Measurements from ENCODE around the gene DNAJC4.

DNAJC4 gene

GRCh38 chr11:64253481-64253880 lies 23.1 kb downstream of the DNAJC4 start:
- no peaks in the 10 kb centered on the region for H3K27me3 ChIP-seq (ENCODE audit: insufficient read depth, low read length)
- no peaks in the 10 kb centered on the region for H3K9me3 ChIP-seq (ENCODE audit: insufficient read depth, low read depth, low read length)
- 90% methylated on average over 5 of the region's 5 CpGs for WGBS
- H3K36me3 ChIP-seq (ENCODE audit: insufficient read depth, low read length), result peaks cover 35% of the 10 kb centered on the region
- H3K27ac ChIP-seq (ENCODE audit: low read depth, low read length), result peak overlapping the region; percentile 66; the same call in 1 of the 2 replicates
- H3K4me1 ChIP-seq (ENCODE audit: insufficient read depth, low read length), result peaks cover 25% of the 10 kb centered on the region
- no peak overlapping the region for H3K9ac ChIP-seq (ENCODE audit: low read depth, low read length)
- 0 out of 2 replicates have a peak overlapping the region, but pooled peaks have one; percentile 89 for H3K4me3 ChIP-seq (ENCODE audit: low read length)

GRCh38 chr11:64254326-64254725 lies 24.0 kb downstream of the DNAJC4 start:
- peaks cover 17% of the 10 kb centered on the region for H3K4me1 ChIP-seq (ENCODE audit: insufficient read depth, low read length)
- no peaks in the 10 kb centered on the region for H3K27me3 ChIP-seq (ENCODE audit: insufficient read depth, low read length)
- no peak overlapping the region; the same call in 1 of the 2 replicates for H3K9ac ChIP-seq (ENCODE audit: low read depth, low read length)
- 94% methylated on average over 7 of the region's 7 CpGs for WGBS
- H3K9me3 ChIP-seq (ENCODE audit: insufficient read depth, low read depth, low read length), result no peaks in the 10 kb centered on the region
- H3K4me3 ChIP-seq (ENCODE audit: low read length), result no peak overlapping the region
- peaks cover 44% of the 10 kb centered on the region for H3K36me3 ChIP-seq (ENCODE audit: insufficient read depth, low read length)
- H3K27ac ChIP-seq (ENCODE audit: low read depth, low read length), result no peak overlapping the region

GRCh38 chr11:64255135-64256128 lies 25.1 kb downstream of the DNAJC4 start:
- Histone ChIP-seq H3K36me3 (ENCODE audit: insufficient read depth, low read length) (peaks cover 55% of the 10 kb centered on the region), H3K27me3 (ENCODE audit: insufficient read depth, low read length) (no peaks in the 10 kb centered on the region), H3K9me3 (ENCODE audit: insufficient read depth, low read depth, low read length) (no peaks in the 10 kb centered on the region), H3K4me3 (ENCODE audit: low read length) (no peak overlapping the region), H3K27ac (ENCODE audit: low read depth, low read length) (no peak overlapping the region), H3K9ac (ENCODE audit: low read depth, low read length) (no peak overlapping the region), H3K4me1 (ENCODE audit: insufficient read depth, low read length) (peaks cover 9% of the 10 kb centered on the region; the same call in 1 of the 2 replicates)
- 95% methylated on average over 35 of the region's 35 CpGs for WGBS

- no peak overlapping the region for H3K4me3 ChIP-seq (ENCODE audit: low read length)
- H3K4me1 ChIP-seq (ENCODE audit: insufficient read depth, low read length), result 0 out of 2 replicates have a peak, but pooled peaks cover 3% of the 10 kb centered on the region
- H3K9ac ChIP-seq (ENCODE audit: low read depth, low read length), result no peak overlapping the region
- H3K27me3 ChIP-seq (ENCODE audit: insufficient read depth, low read length), result no peaks in the 10 kb centered on the region
- WGBS, result 95% methylated on average over 15 of the region's 15 CpGs
- H3K9me3 ChIP-seq (ENCODE audit: insufficient read depth, low read depth, low read length), result no peaks in the 10 kb centered on the region
- H3K27ac ChIP-seq (ENCODE audit: low read depth, low read length), result no peak overlapping the region
- H3K36me3 ChIP-seq (ENCODE audit: insufficient read depth, low read length), result peaks cover 60% of the 10 kb centered on the region
Observed at GRCh38 chr11:64256300-64256699, 26.0 kb downstream of the DNAJC4 start.

- Histone ChIP-seq H3K36me3 (ENCODE audit: insufficient read depth, low read length) (peaks cover 80% of the 10 kb centered on the region), H3K9me3 (ENCODE audit: insufficient read depth, low read depth, low read length) (no peaks in the 10 kb centered on the region), H3K27me3 (ENCODE audit: insufficient read depth, low read length) (no peaks in the 10 kb centered on the region), H3K4me3 (ENCODE audit: low read length) (no peak overlapping the region), H3K27ac (ENCODE audit: low read depth, low read length) (no peak overlapping the region), H3K9ac (ENCODE audit: low read depth, low read length) (no peak overlapping the region), H3K4me1 (ENCODE audit: insufficient read depth, low read length) (peaks cover 2% of the 10 kb centered on the region; the same call in 1 of the 2 replicates)
- WGBS, result 94% methylated on average over 24 of the region's 24 CpGs
Observed at GRCh38 chr11:64258356-64258755, 28.0 kb downstream of the DNAJC4 start.

- Histone ChIP-seq H3K9me3 (ENCODE audit: insufficient read depth, low read depth, low read length) (no peaks in the 10 kb centered on the region), H3K4me3 (ENCODE audit: low read length) (no peak overlapping the region), H3K27me3 (ENCODE audit: insufficient read depth, low read length) (no peaks in the 10 kb centered on the region), H3K4me1 (ENCODE audit: insufficient read depth, low read length) (peaks cover 4% of the 10 kb centered on the region; the same call in 1 of the 2 replicates), H3K27ac (ENCODE audit: low read depth, low read length) (no peak overlapping the region), H3K9ac (ENCODE audit: low read depth, low read length) (no peak overlapping the region), H3K36me3 (ENCODE audit: insufficient read depth, low read length) (peaks cover 86% of the 10 kb centered on the region)
- 95% methylated on average over 32 of the region's 32 CpGs for WGBS
Observed at GRCh38 chr11:64258946-64259532, 28.7 kb downstream of the DNAJC4 start.

GRCh38 chr11:64259533-64260067 lies 29.3 kb downstream of the DNAJC4 start:
- Histone ChIP-seq H3K27me3 (ENCODE audit: insufficient read depth, low read length) (no peaks in the 10 kb centered on the region), H3K4me3 (ENCODE audit: low read length) (no peak overlapping the region), H3K36me3 (ENCODE audit: insufficient read depth, low read length) (peaks cover 92% of the 10 kb centered on the region), H3K9me3 (ENCODE audit: insufficient read depth, low read depth, low read length) (no peaks in the 10 kb centered on the region), H3K27ac (ENCODE audit: low read depth, low read length) (no peak overlapping the region), H3K9ac (ENCODE audit: low read depth, low read length) (no peak overlapping the region), H3K4me1 (ENCODE audit: insufficient read depth, low read length) (peaks cover 4% of the 10 kb centered on the region; the same call in 1 of the 2 replicates)
- 93% methylated on average over 4 of the region's 4 CpGs for WGBS

GRCh38 chr11:64260147-64260708 lies 29.9 kb downstream of the DNAJC4 start:
- H3K27ac ChIP-seq (ENCODE audit: low read depth, low read length), result no peak overlapping the region
- 93% methylated on average over 6 of the region's 6 CpGs for WGBS

GRCh38 chr11:64261556-64262080 lies 31.3 kb downstream of the DNAJC4 start:
- Histone ChIP-seq H3K9me3 (ENCODE audit: insufficient read depth, low read depth, low read length) (no peaks in the 10 kb centered on the region), H3K4me1 (ENCODE audit: insufficient read depth, low read length) (peaks cover 4% of the 10 kb centered on the region; the same call in 1 of the 2 replicates), H3K4me3 (ENCODE audit: low read length) (no peak overlapping the region), H3K9ac (ENCODE audit: low read depth, low read length) (no peak overlapping the region), H3K27me3 (ENCODE audit: insufficient read depth, low read length) (no peaks in the 10 kb centered on the region), H3K27ac (ENCODE audit: low read depth, low read length) (no peak overlapping the region), H3K36me3 (ENCODE audit: insufficient read depth, low read length) (peaks cover 89% of the 10 kb centered on the region)
- 97% methylated on average over 18 of the region's 18 CpGs for WGBS

More at GRCh38 chr11:64260147-64260708, 29.9 kb downstream of the DNAJC4 start:
- Histone ChIP-seq H3K4me3 (ENCODE audit: low read length) (no peak overlapping the region), H3K36me3 (ENCODE audit: insufficient read depth, low read length) (peaks cover 89% of the 10 kb centered on the region), H3K27me3 (ENCODE audit: insufficient read depth, low read length) (no peaks in the 10 kb centered on the region), H3K9ac (ENCODE audit: low read depth, low read length) (no peak overlapping the region), H3K9me3 (ENCODE audit: insufficient read depth, low read depth, low read length) (no peaks in the 10 kb centered on the region), H3K4me1 (ENCODE audit: insufficient read depth, low read length) (peaks cover 4% of the 10 kb centered on the region; the same call in 1 of the 2 replicates)

- peaks cover 84% of the 10 kb centered on the region for H3K36me3 ChIP-seq (ENCODE audit: insufficient read depth, low read length)
- WGBS, result 96% methylated on average over 42 of the region's 42 CpGs
- H3K4me3 ChIP-seq (ENCODE audit: low read length), result no peak overlapping the region
- H3K27ac ChIP-seq (ENCODE audit: low read depth, low read length), result no peak overlapping the region
- no peak overlapping the region for H3K9ac ChIP-seq (ENCODE audit: low read depth, low read length)
- no peaks in the 10 kb centered on the region for H3K27me3 ChIP-seq (ENCODE audit: insufficient read depth, low read length)
- H3K9me3 ChIP-seq (ENCODE audit: insufficient read depth, low read depth, low read length), result no peaks in the 10 kb centered on the region
- H3K4me1 ChIP-seq (ENCODE audit: insufficient read depth, low read length), result peaks cover 4% of the 10 kb centered on the region; the same call in 1 of the 2 replicates
Observed at GRCh38 chr11:64262271-64263002, 32.1 kb downstream of the DNAJC4 start.

All from HUES64 (cell line).